NCI-H1930 (cell line): Measurements from ENCODE around the gene REN.

Source experiments
- DNase-seq, 2 experiments: peaks; one replicate each; lab custom pipeline; 2025; lab: John Stamatoyannopoulos, UW

The REN gene

GRCh38 chr1:204131978-204132377 is 34.2 kb downstream of the REN start:
- no peak for DNase-seq

GRCh38 chr1:204130981-204131892 is 34.9 kb downstream of the REN start:
- DNase-seq, result no peak

- no peak for DNase-seq
Measured at GRCh38 chr1:204130178-204130577, 36.0 kb downstream of the REN start.

- peak; percentile 41 to 63 for DNase-seq
Measured at GRCh38 chr1:204128964-204129896, 36.9 kb downstream of the REN start.

GRCh38 chr1:204128464-204128963 is 37.6 kb downstream of the REN start:
- DNase-seq, result no peak

GRCh38 chr1:204127597-204128242 is 38.4 kb downstream of the REN start:
- peak; percentile 20 to 37 for DNase-seq

GRCh38 chr1:204126956-204127355 is 39.2 kb downstream of the REN start:
- no peak for DNase-seq

GRCh38 chr1:204126386-204126785 is 39.8 kb downstream of the REN start:
- no peak for DNase-seq

GRCh38 chr1:204125759-204126351 is 40.3 kb downstream of the REN start:
- no peak for DNase-seq

GRCh38 chr1:204124639-204125038 is 41.5 kb downstream of the REN start:
- no peak for DNase-seq

- DNase-seq, result no peak
Measured at GRCh38 chr1:204123376-204123775, 42.8 kb downstream of the REN start.

- DNase-seq, result no peak
Measured at GRCh38 chr1:204121840-204122555, 44.1 kb downstream of the REN start.

GRCh38 chr1:204116539-204116938 is 49.6 kb downstream of the REN start:
- no peak for DNase-seq

- no peak for DNase-seq
Measured at GRCh38 chr1:204115116-204115515, 51.0 kb downstream of the REN start.

GRCh38 chr1:204114606-204115005 is 51.5 kb downstream of the REN start:
- DNase-seq, result no peak

GRCh38 chr1:204113896-204114295 is 52.2 kb downstream of the REN start:
- no peak for DNase-seq

GRCh38 chr1:204112876-204113730 is 53.0 kb downstream of the REN start:
- no peak for DNase-seq

GRCh38 chr1:204110894-204111633 is 55.1 kb downstream of the REN start:
- no peak for DNase-seq
